ENCODE data around the gene CDK16. TPM values are rescaled to one million over a fixed set of nuclear protein-coding genes. Genes with fewer than 3 reads are reported as not detected.

Gene CDK16
- total and polyA plus RNA-seq, 2 of the 13 experiments (the other 11 are each of a cell fraction or from before 2014, with no cell fraction given) = 64.5 to 225 TPM

- no peak for ATAC-seq
Measured at GRCh38 chrX:47194194-47194787, 24.2 kb upstream of the CDK16 start.

More at GRCh38 chrX:47194194-47194787, 24.2 kb upstream of the CDK16 start:
- 8% methylated on average over 5 of the region's 14 CpGs for WGBS (ENCODE audit: low lambda C conversion rate)
- Histone ChIP-seq H3K36me3 (replicated peaks in 1 of 2; ENCODE audit: control insufficient read depth in 1 of 2, insufficient read depth in 2 of 2, low read length in 2 of 2) (peaks cover 4 to 10% of the 10 kb centered on the region in 2 experiments; a peak in 3 of 5 replicates), H3K4me1 (ENCODE audit: insufficient read depth, low read length) (peaks cover 63% of the 10 kb centered on the region), H3K9me3 (ENCODE audit: low read length) (no peaks in the 10 kb centered on the region), H3K27me3 (ENCODE audit: control insufficient read depth in 1 of 2, insufficient read depth in 2 of 2, low read length in 2 of 2) (no peaks in the 10 kb centered on the region; a peak in 1 of 5 replicates), H4K20me1 (ENCODE audit: insufficient read depth, low read length) (peaks cover 8% of the 10 kb centered on the region), H3K27ac (ENCODE audit: extremely low read length, insufficient read depth, low read length) (peak overlapping the region; percentile 79), H3K9ac (ENCODE audit: insufficient read depth, low read depth, low read length) (peak overlapping the region; percentile 95), H3K79me2 (ENCODE audit: insufficient read depth, low read length) (peaks cover 44% of the 10 kb centered on the region), H2AFZ (ENCODE audit: low read length) (no peak overlapping the region), H3K4me3 (replicated peaks in 1 of 3; ENCODE audit: insufficient read depth in 1 of 3, low read depth in 2 of 3, low read length in 3 of 3) (peak overlapping the region; percentile 68 to 83 (median 74)), H3K4me2 (ENCODE audit: low read depth, low read length) (peak overlapping the region; percentile 75)
- DNase-seq (ENCODE audit: low spot score) (no peak), FAIRE-seq (no peak)
- TF ChIP-seq, protein P1, sequence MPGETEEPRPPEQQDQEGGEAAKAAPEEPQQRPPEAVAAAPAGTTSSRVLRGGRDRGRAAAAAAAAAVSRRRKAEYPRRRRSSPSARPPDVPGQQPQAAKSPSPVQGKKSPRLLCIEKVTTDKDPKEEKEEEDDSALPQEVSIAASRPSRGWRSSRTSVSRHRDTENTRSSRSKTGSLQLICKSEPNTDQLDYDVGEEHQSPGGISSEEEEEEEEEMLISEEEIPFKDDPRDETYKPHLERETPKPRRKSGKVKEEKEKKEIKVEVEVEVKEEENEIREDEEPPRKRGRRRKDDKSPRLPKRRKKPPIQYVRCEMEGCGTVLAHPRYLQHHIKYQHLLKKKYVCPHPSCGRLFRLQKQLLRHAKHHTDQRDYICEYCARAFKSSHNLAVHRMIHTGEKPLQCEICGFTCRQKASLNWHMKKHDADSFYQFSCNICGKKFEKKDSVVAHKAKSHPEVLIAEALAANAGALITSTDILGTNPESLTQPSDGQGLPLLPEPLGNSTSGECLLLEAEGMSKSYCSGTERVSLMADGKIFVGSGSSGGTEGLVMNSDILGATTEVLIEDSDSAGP (CRISPR knock-in tag; IDR thresholded peaks at IDR 0.05; ENCODE audit: borderline replicate concordance) = 0 out of 2 replicates have a peak, but pooled peaks have one; percentile 0
- TF ChIP-seq ZNF878 (CRISPR knock-in tag; IDR thresholded peaks at IDR 0.05) = 0 out of 2 replicates have a peak, but pooled peaks have one; percentile 15
- no peak for TF ChIP-seq AGO2 (optimal IDR thresholded peaks at IDR 0.05; ENCODE audit: low read depth, low read length)
- TF ChIP-seq ZNF10 (CRISPR knock-in tag; IDR thresholded peaks at IDR 0.05; ENCODE audit: borderline replicate concordance, low read depth) = no peak
- TF ChIP-seq IKZF5 (CRISPR knock-in tag; IDR thresholded peaks at IDR 0.05) = no peak
- TF ChIP-seq, protein P2, sequence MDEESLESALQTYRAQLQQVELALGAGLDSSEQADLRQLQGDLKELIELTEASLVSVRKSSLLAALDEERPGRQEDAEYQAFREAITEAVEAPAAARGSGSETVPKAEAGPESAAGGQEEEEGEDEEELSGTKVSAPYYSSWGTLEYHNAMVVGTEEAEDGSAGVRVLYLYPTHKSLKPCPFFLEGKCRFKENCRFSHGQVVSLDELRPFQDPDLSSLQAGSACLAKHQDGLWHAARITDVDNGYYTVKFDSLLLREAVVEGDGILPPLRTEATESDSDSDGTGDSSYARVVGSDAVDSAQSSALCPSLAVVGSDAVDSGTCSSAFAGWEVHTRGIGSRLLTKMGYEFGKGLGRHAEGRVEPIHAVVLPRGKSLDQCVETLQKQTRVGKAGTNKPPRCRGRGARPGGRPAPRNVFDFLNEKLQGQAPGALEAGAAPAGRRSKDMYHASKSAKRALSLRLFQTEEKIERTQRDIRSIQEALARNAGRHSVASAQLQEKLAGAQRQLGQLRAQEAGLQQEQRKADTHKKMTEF (CRISPR knock-in tag; IDR thresholded peaks at IDR 0.05) = no peak
- TF ChIP-seq ZNF546 (CRISPR knock-in tag; conservative IDR thresholded peaks at IDR 0.05) = no peak
- peak; percentile 9; the same call in 1 of the 2 replicates for TF ChIP-seq KAT7 (CRISPR knock-in tag; IDR thresholded peaks at IDR 0.05; ENCODE audit: borderline replicate concordance)
- intact Hi-C loops (cut with micrococcal nuclease; ENCODE audit: unreplicated experiment) = no loop called here
- in situ Hi-C loops (cut with HindIII; ENCODE audit: extremely low pct_ligation_motif_present, low pct_unique_long_range_greater_than_20kb) = loop anchor here (5.0 kb wide), 2 partner anchors 193 to 328 kb away; no protein-coding TSS in a partner anchor
- TSS peak; percentile 72 for BruUV-seq (replicated peaks)
- ChIA-PET CTCF (ENCODE audit: low intra/inter-chr PET ratio, low total read pairs) (interaction anchor here (1.4 to 1.6 kb wide), 2 partner anchors 190 to 329 kb away, joined by 5 to 6 read pairs; no protein-coding TSS in a partner anchor), POLR2A (interaction anchor here (0.8 to 1.0 kb wide), 6 partner anchors 23 to 329 kb away, joined by 3 to 6 read pairs (median 3); partner anchors contain the start of gene USP11)

Measured in HepG2 (cell line).